ENCODE data around the gene PDE4D. TPM values are rescaled to one million over a fixed set of nuclear protein-coding genes. Genes with fewer than 3 reads are reported as not detected.
"Not testable (repeated sequence)": the region's sequence is repeated elsewhere in the genome, so short reads cannot be mapped to it uniquely, and the experiment has no call there.

The PDE4D gene
- total RNA-seq, 1 donor from 2014 or later, result 44.8 TPM

- no peak overlapping the region for H3K27ac ChIP-seq
- no peaks in the 10 kb centered on the region for H3K27me3 ChIP-seq
- intact Hi-C loops (cut with DNase I), result no loop called here
- H3K4me3 ChIP-seq, result no peak overlapping the region
- H3K36me3 ChIP-seq, result no peaks in the 10 kb centered on the region
- no peaks in the 10 kb centered on the region for H3K9me3 ChIP-seq
- H3K4me1 ChIP-seq, result no peaks in the 10 kb centered on the region
- no peak for TF ChIP-seq CTCF (IDR thresholded peaks at IDR 0.05)
- DNase-seq (ENCODE audit: low spot score in 2 of 2), result no peak
Observed at GRCh38 chr5:59757442-59757841, 136.1 kb downstream of the PDE4D start.

GRCh38 chr5:59756373-59757035 lies 137.0 kb downstream of the PDE4D start:
- Histone ChIP-seq H3K27ac (no peak overlapping the region), H3K4me1 (no peaks in the 10 kb centered on the region), H3K9me3 (no peaks in the 10 kb centered on the region), H3K36me3 (no peaks in the 10 kb centered on the region), H3K4me3 (no peak overlapping the region), H3K27me3 (no peaks in the 10 kb centered on the region)
- intact Hi-C loops (cut with DNase I), result no loop called here
- no peak for DNase-seq (ENCODE audit: low spot score in 2 of 2)
- no peak for TF ChIP-seq CTCF (IDR thresholded peaks at IDR 0.05)

- no peak for TF ChIP-seq CTCF (IDR thresholded peaks at IDR 0.05)
- no peak overlapping the region for H3K27ac ChIP-seq
- H3K9me3 ChIP-seq, result no peaks in the 10 kb centered on the region
- no peak for DNase-seq (ENCODE audit: low spot score in 2 of 2)
- intact Hi-C loops (cut with DNase I), result no loop called here
- H3K27me3 ChIP-seq, result no peaks in the 10 kb centered on the region
- H3K4me1 ChIP-seq, result no peaks in the 10 kb centered on the region
- H3K36me3 ChIP-seq, result no peaks in the 10 kb centered on the region
- no peak overlapping the region for H3K4me3 ChIP-seq
Observed at GRCh38 chr5:59755476-59755875, 138.1 kb downstream of the PDE4D start.

- H3K27ac ChIP-seq, result no peak overlapping the region
- H3K4me1 ChIP-seq, result no peaks in the 10 kb centered on the region
- no peak for DNase-seq (ENCODE audit: low spot score in 2 of 2)
- H3K27me3 ChIP-seq, result no peaks in the 10 kb centered on the region
- H3K4me3 ChIP-seq, result no peak overlapping the region
- no peaks in the 10 kb centered on the region for H3K36me3 ChIP-seq
- TF ChIP-seq CTCF (IDR thresholded peaks at IDR 0.05), result no peak
- intact Hi-C loops (cut with DNase I), result no loop called here
- H3K9me3 ChIP-seq, result no peaks in the 10 kb centered on the region
Observed at GRCh38 chr5:59753599-59753998, 139.9 kb downstream of the PDE4D start.

GRCh38 chr5:59749782-59750520 lies 143.6 kb downstream of the PDE4D start:
- Histone ChIP-seq H3K36me3 (no peaks in the 10 kb centered on the region), H3K4me3 (no peak overlapping the region), H3K27ac (no peak overlapping the region), H3K9me3 (no peaks in the 10 kb centered on the region), H3K4me1 (no peaks in the 10 kb centered on the region), H3K27me3 (no peaks in the 10 kb centered on the region)
- DNase-seq (ENCODE audit: low spot score in 2 of 2), result no peak
- no peak for TF ChIP-seq CTCF (IDR thresholded peaks at IDR 0.05)
- intact Hi-C loops (cut with DNase I), result no loop called here

GRCh38 chr5:59748036-59748663 lies 145.4 kb downstream of the PDE4D start:
- H3K9me3 ChIP-seq; H3K27ac ChIP-seq; H3K36me3 ChIP-seq; DNase-seq (ENCODE audit: low spot score in 2 of 2); intact Hi-C loops (cut with DNase I); H3K4me1 ChIP-seq; H3K4me3 ChIP-seq; H3K27me3 ChIP-seq: not testable (repeated sequence)
